Neural progenitor cell (in vitro differentiated cells): Measurements from ENCODE around the gene OR2T10.

Experiments used
- CTCF ChIP-seq: fragments of 200-600 bp; sonication (generic); IDR thresholded peaks from 2 replicates; pipeline ENCODE4 v1.5.1; 2017; ENCODE audit warnings: antibody characterized with exemption, mild to moderate bottlenecking
- EZH2phosphoT487 ChIP-seq: fragments of 200-600 bp; sonication (generic); IDR thresholded peaks from 2 replicates; pipeline ENCODE4 v1.6.1; 2017; ENCODE audit warnings: antibody characterized with exemption

GRCh38 chr1:248625971-248626370 is 28.5 kb upstream of the OR2T10 start:
- no peak for TF ChIP-seq CTCF
- TF ChIP-seq EZH2phosphoT487, result no peak
